K562 (cell line): Measurements from ENCODE around the gene ZMYM2. TPM values are rescaled to one million over a fixed set of nuclear protein-coding genes. Genes with fewer than 3 reads are reported as not detected.

Experiments
- ATAC-seq: fragments of 200-7000 bp; cut with Tn5 transposase; 3 replicates; pipeline ENCODE4 v1.9.1; 2020; ENCODE audit warnings: moderate library complexity
- BruUV-seq: library from RNA; stranded (reverse); fragments of 400-500 nt; replicated peaks from 2 replicates; lab custom pipeline; 2021; lab: Mats Ljungman, UMichigan
- CTCF ChIA-PET: fragments of 300-600 bp; formaldehyde crosslinking; extraction: SDS; loops from one replicate; lab custom pipeline; 2021; ENCODE audit warnings: low intra/inter-chr PET ratio; lab: Yijun Ruan, JAX
- POLR2A ChIA-PET: fragments of 300-600, 350-650 bp; sonication (Branson Sonifier 250); formaldehyde crosslinking; extraction: SDS; loops from one replicate; lab custom pipeline; 2021; ENCODE audit warnings: antibody characterized with exemption, inconsistent platforms; lab: Yijun Ruan, JAX
- DNase-seq, 4 experiments: peaks; one replicate each; pipeline versions ENCODE4 v3.0.0 to v3.0.0-alpha.2; 2011 to 2018; ENCODE audit warnings: low spot score in 3 of 4, mixed read lengths in 3 of 4; ENCODE audit errors: extremely low read depth in 1 of 4
- FAIRE-seq: peaks from 2 replicates; lab custom pipeline; 2011; peaks lifted over from hg19 to GRCh38; lab: Jason Lieb, UNC
- H2AFZ ChIP-seq: 2 replicates; pipeline ENCODE4 v1.6.0; 2011; ENCODE audit warnings: low read depth, low read length, control low read depth, inconsistent platforms
- H3K27ac ChIP-seq: fragments of 200-600 bp; 3 replicates; pipeline ENCODE4 v1.8.0; 2011; ENCODE audit warnings: low read depth, mild to moderate bottlenecking, control low read depth, inconsistent platforms, low read length, moderate library complexity, mixed read lengths; ENCODE audit errors: extremely low read depth
- H3K27me3 ChIP-seq, 2 experiments: fragments of 300-600 bp in 1 of 2; 2 replicates in 1 of 2; 3 replicates in 1 of 2; pipeline versions ENCODE4 v1.6.0 to v1.8.0; 2011; ENCODE audit warnings: inconsistent platforms in 2 of 2, low read length in 2 of 2, mild to moderate bottlenecking in 1 of 2, mixed read lengths in 1 of 2, moderate library complexity in 1 of 2; ENCODE audit not compliant: control insufficient read depth in 2 of 2, insufficient read depth in 2 of 2
- H3K36me3 ChIP-seq: fragments of 300-600 bp; 3 replicates; pipeline ENCODE4 v1.8.0; 2011; ENCODE audit warnings: mild to moderate bottlenecking, low read length, inconsistent platforms; ENCODE audit not compliant: control insufficient read depth, insufficient read depth
- H3K4me1 ChIP-seq, 2 experiments: fragments of 200-600 bp in 1 of 2; replicated peaks in 1 of 2; 2 replicates in 1 of 2; 3 replicates in 1 of 2; pipeline versions ENCODE4 v1.5.1 to v1.8.0; 2011; ENCODE audit warnings: inconsistent platforms in 2 of 2, low read length in 2 of 2, mild to moderate bottlenecking in 1 of 2, mixed read lengths in 1 of 2, moderate library complexity in 1 of 2; ENCODE audit not compliant: control insufficient read depth in 2 of 2, insufficient read depth in 2 of 2
- H3K4me2 ChIP-seq: 2 replicates; pipeline ENCODE4 v1.6.1; 2011; ENCODE audit warnings: low read length, control low read depth, inconsistent platforms, mixed read lengths; ENCODE audit not compliant: insufficient read depth
- H3K4me3 ChIP-seq: fragments of 200-600 bp; sonication (generic), shearing (Covaris generic); 2 replicates; pipeline ENCODE4 v1.5.1; 2016; ENCODE audit warnings: control low read depth, inconsistent platforms
- H3K79me2 ChIP-seq: fragments of 200-600 bp; 3 replicates; pipeline ENCODE4 v1.8.0; 2011; ENCODE audit warnings: low read length, inconsistent platforms; ENCODE audit not compliant: control insufficient read depth, insufficient read depth
- H3K9ac ChIP-seq, 2 experiments: 2 replicates each; pipeline versions ENCODE4 v1.6.0 to v1.6.1; 2011; ENCODE audit warnings: low read depth in 2 of 2, low read length in 2 of 2, control low read depth in 1 of 2, inconsistent platforms in 1 of 2, mild to moderate bottlenecking in 1 of 2, mixed read lengths in 1 of 2; ENCODE audit not compliant: insufficient read depth in 1 of 2
- H3K9me1 ChIP-seq: one replicate; pipeline ENCODE4 v1.6.0; 2011; ENCODE audit warnings: inconsistent platforms, mild to moderate bottlenecking, low read length, moderate library complexity; ENCODE audit not compliant: control insufficient read depth, insufficient read depth
- H3K9me3 ChIP-seq: replicated peaks from 2 replicates; pipeline ENCODE4 v1.5.1; 2011; ENCODE audit warnings: low read depth, low read length, inconsistent platforms; ENCODE audit not compliant: control insufficient read depth, insufficient read depth
- H4K20me1 ChIP-seq: replicated peaks from 2 replicates; pipeline ENCODE4 v1.6.1; 2011; ENCODE audit warnings: low read length, inconsistent platforms, mixed read lengths; ENCODE audit not compliant: control insufficient read depth, insufficient read depth
- CEBPG ChIP-seq, 3 experiments: fragments of 200-800 bp in 1 of 3; sonication (Bioruptor generic) in 1 of 3; sonication (generic) in 1 of 3; formaldehyde crosslinking in 1 of 3; IDR thresholded peaks in 2 of 3; conservative IDR thresholded peaks in 1 of 3; 2 replicates each; pipeline versions ENCODE4 v1.6.1 to v1.8.0; 2016 to 2022; ENCODE audit warnings: missing compliant biosample characterization in 2 of 3, missing genetic modification characterization in 2 of 3, mild to moderate bottlenecking in 1 of 3, missing genetic modification reagents in 1 of 3
- ETV1 ChIP-seq: fragments of 450-650 bp; conservative IDR thresholded peaks from 2 replicates; pipeline ENCODE4 v1.6.1; 2016; ENCODE audit warnings: missing genetic modification characterization, control low read depth, low read depth, missing compliant biosample characterization
- FUS ChIP-seq: fragments of 200-400 bp; formaldehyde crosslinking; optimal IDR thresholded peaks from 2 replicates; pipeline ENCODE3; 2017; ENCODE audit warnings: low read depth, low read length
- GTF2F1 ChIP-seq: IDR thresholded peaks from 2 replicates; pipeline ENCODE4 v1.6.1; 2011; ENCODE audit warnings: low read depth, low read length, improper control_type of control experiment
- HNRNPK ChIP-seq: fragments of 200-400 bp; formaldehyde crosslinking; IDR thresholded peaks from one replicate; pipeline ENCODE4 v1.6.1; 2018; ENCODE audit warnings: mild to moderate bottlenecking, low read depth, low read length; ENCODE audit not compliant: poor library complexity, severe bottlenecking
- KDM5B ChIP-seq: fragments of 200-600 bp; sonication (generic); IDR thresholded peaks from 2 replicates; pipeline ENCODE4 v1.6.1; 2012; ENCODE audit warnings: low read depth, mild to moderate bottlenecking, moderate library complexity, low read length, control low read depth, inconsistent platforms; ENCODE audit not compliant: insufficient replicate concordance
- MAFK ChIP-seq: IDR thresholded peaks from 2 replicates; pipeline ENCODE4 v1.6.1; 2011; ENCODE audit warnings: low read length, improper control_type of control experiment
- NR2C1 ChIP-seq, 2 experiments: fragments of 450-650 bp; IDR thresholded peaks; 2 replicates each; pipeline ENCODE4 v1.6.1; 2017; ENCODE audit warnings: mild to moderate bottlenecking in 2 of 2, antibody characterized with exemption in 1 of 2, inconsistent platforms in 1 of 2, missing compliant biosample characterization in 1 of 2, missing genetic modification characterization in 1 of 2
- SETDB1 ChIP-seq: IDR thresholded peaks from one replicate; pipeline ENCODE4 v1.6.1; 2012; ENCODE audit warnings: low read length, control low read depth, inconsistent platforms
- SIX5 ChIP-seq, 2 experiments: IDR thresholded peaks; 2 replicates each; pipeline ENCODE4 v1.6.1; 2011; ENCODE audit warnings: low read length in 2 of 2, borderline replicate concordance in 1 of 2, low read depth in 1 of 2, mild to moderate bottlenecking in 1 of 2, moderate library complexity in 1 of 2; ENCODE audit not compliant: insufficient read depth in 1 of 2
- SRF ChIP-seq, 2 experiments: fragments of 250-450, 450-650 bp in 1 of 2; sonication (Bioruptor Pico) in 1 of 2; sonication (generic) in 1 of 2; formaldehyde crosslinking; IDR thresholded peaks; 2 replicates each; pipeline versions ENCODE4 v1.5.0 to v1.5.1; 2020 to 2022; ENCODE audit warnings: mild to moderate bottlenecking in 1 of 2, missing genetic modification reagents in 1 of 2
- SRSF7 ChIP-seq: fragments of 200-400 bp; formaldehyde crosslinking; optimal IDR thresholded peaks from 2 replicates; pipeline ENCODE3; 2017; ENCODE audit warnings: mild to moderate bottlenecking, low read depth, low read length
- TAF15 ChIP-seq: fragments of 200-400 bp; formaldehyde crosslinking; IDR thresholded peaks from 2 replicates; pipeline ENCODE4 v1.6.1; 2017; ENCODE audit warnings: mild to moderate bottlenecking, low read depth, low read length, moderate library complexity
- TAF9B ChIP-seq: fragments of 450-650 bp; IDR thresholded peaks from 2 replicates; pipeline ENCODE4 v1.6.1; 2018; ENCODE audit warnings: mild to moderate bottlenecking; ENCODE audit not compliant: partially characterized antibody
- ZFX ChIP-seq: sonication (generic); formaldehyde crosslinking; IDR thresholded peaks from 2 replicates; pipeline ENCODE4 v1.8.0; 2022; ENCODE audit warnings: mild to moderate bottlenecking, missing genetic modification reagents, moderate library complexity
- ZNF311 ChIP-seq: fragments of 250-450 bp; sonication (Bioruptor Pico); IDR thresholded peaks from 2 replicates; pipeline ENCODE4 v1.4.0; 2020; ENCODE audit warnings: mild to moderate bottlenecking, moderate library complexity
- ZNF324 ChIP-seq: fragments of 250-450 bp; sonication (Bioruptor Pico); IDR thresholded peaks from 2 replicates; pipeline ENCODE4 v1.4.0; 2020; ENCODE audit warnings: mild to moderate bottlenecking
- WGBS: fragments of 100-300 bp; shearing (Covaris generic); methylation state at CpG from one replicate; pipeline ENCODE4 v1.1.6; 2016; ENCODE audit warnings: low coverage, mixed read lengths; ENCODE audit not compliant: insufficient coverage; ENCODE audit errors: missing lambda C conversion rate; 5-methylcytosine and 5-hydroxymethylcytosine counted together
- in situ Hi-C: fragments of 300-500 bp; cut with MboI; formaldehyde crosslinking; loops from 4 replicates; pipeline ENCODE4 v1.15.0; 2018; ENCODE audit warnings: inconsistent platforms, mixed read lengths
- intact Hi-C: fragments of 100-400 bp; cut with micrococcal nuclease; formaldehyde crosslinking; loops from 2 replicates; pipeline ENCODE4 v1.14.2; 2022
- polyA plus RNA-seq, 8 experiments: library from polyadenylated mRNA; depleted of rRNA in 4 of 8; stranded (reverse) in 5 of 8; unstranded in 3 of 8; fragments of >200 nt; fragmentation: Nextera tagmentation in 2 of 8; fragmentation: Illumina TruSeq in 1 of 8; extraction: Ambion mirVana in 2 of 8; extraction: Trizol in 1 of 8; gene quantifications; 2 replicates each; pipeline versions ENCODE4 v1.2.1 to v1.2.3, GENCODE V29; 2011 to 2014; ENCODE audit warnings: inconsistent platforms in 1 of 8, missing spikeins in 1 of 8
- total RNA-seq, 7 experiments: library from RNA; depleted of rRNA in 6 of 7; stranded (reverse); fragments of >200 nt in 6 of 7; fragmentation: Illumina TruSeq in 2 of 7; extraction: Trizol in 2 of 7; gene quantifications; 2 replicates each; pipeline versions ENCODE4 v1.2.1 to v1.2.3, GENCODE V29; 2011 to 2021; ENCODE audit warnings: low replicate concordance in 1 of 7

Gene ZMYM2
- total and polyA plus RNA-seq, 9 of the 15 experiments (the other 6 are each of a cell fraction or from before 2014, with no cell fraction given), result 5.0 to 48.8 (median 26.8) TPM

- TF ChIP-seq SRF (CRISPR knock-in tag; IDR thresholded peaks at IDR 0.05) (no peak), ETV1 (tag) (no peak)
Observed at GRCh38 chr13:20132052-20132634, 173.6 kb downstream of the ZMYM2 start (continued).

DNA sequence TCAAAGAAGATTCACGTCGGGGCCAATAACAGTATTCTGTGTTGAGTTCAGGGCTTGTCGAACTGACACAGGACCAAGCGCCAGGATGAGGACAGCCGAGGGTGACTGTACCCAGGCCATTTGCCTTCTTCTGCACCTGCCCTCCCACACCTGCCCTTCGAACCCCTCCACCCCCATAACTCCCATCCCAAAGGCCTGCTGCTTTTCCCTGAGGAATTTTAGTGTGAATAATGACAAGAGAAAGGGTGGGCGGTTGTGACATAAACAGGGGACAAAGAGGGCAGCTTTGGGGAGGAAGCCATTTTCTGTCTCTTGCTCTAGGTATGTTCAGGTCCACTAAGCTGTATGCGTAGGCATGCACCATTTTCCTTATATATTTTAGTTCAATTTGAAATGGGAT, 176.2 kb downstream of the ZMYM2 start:
- ATAC-seq, result no peak
- peaks cover 0 to 9% of the 10 kb centered on the region in 2 experiments; a peak in 2 of 5 replicates for H3K4me1 ChIP-seq
- no peak overlapping the region for H3K4me3 ChIP-seq
- TF ChIP-seq SIX5 (IDR thresholded peaks at IDR 0.05; ENCODE audit: borderline replicate concordance in 1 of 2, insufficient read depth in 1 of 2, low read depth in 1 of 2, low read length in 2 of 2), result no peak
- no peak for TF ChIP-seq SRSF7
- TF ChIP-seq MAFK, result no peak
- no peak for TF ChIP-seq KDM5B
- no peak for TF ChIP-seq TAF15
- no peak for TF ChIP-seq ZFX (CRISPR knock-in tag)
- no peak for TF ChIP-seq CEBPG (CRISPR knock-in tag; IDR thresholded peaks at IDR 0.05)
- TF ChIP-seq CEBPG (tag; conservative IDR thresholded peaks at IDR 0.05 in 1 of 2, IDR thresholded peaks at IDR 0.05 in 1 of 2), result no peak
- TF ChIP-seq NR2C1 (IDR thresholded peaks at IDR 0.05), result no peak
- no peak for TF ChIP-seq NR2C1 (tag; IDR thresholded peaks at IDR 0.05)
- no peak for TF ChIP-seq ZNF311 (CRISPR knock-in tag)
- no peak for TF ChIP-seq FUS
- TF ChIP-seq TAF9B, result no peak
- TF ChIP-seq SETDB1, result no peak
- TF ChIP-seq GTF2F1, result no peak
- no peak for TF ChIP-seq ZNF324
- no peak for TF ChIP-seq HNRNPK
- H3K27ac ChIP-seq, result no peak overlapping the region
- DNase-seq, result no peak
- no peak overlapping the region for H2AFZ ChIP-seq
- 11% methylated on average over 5 of the region's 8 CpGs for WGBS
- no peak for FAIRE-seq
- H4K20me1 ChIP-seq, result no peaks in the 10 kb centered on the region
- no peaks in the 10 kb centered on the region for H3K9me3 ChIP-seq
- H3K27me3 ChIP-seq, result peaks cover 0 to 10% of the 10 kb centered on the region in 2 experiments; a peak in 2 of 5 replicates
- H3K9me1 ChIP-seq, result no peaks in the 10 kb centered on the region
- no peak overlapping the region for H3K9ac ChIP-seq
- no TSS peak for BruUV-seq
- ChIA-PET CTCF (interaction anchor here (0.7 kb wide), 1 partner anchor 45 kb away, joined by 7 read pairs; no protein-coding TSS in a partner anchor), POLR2A (no interaction called here)
- no peak overlapping the region for H3K4me2 ChIP-seq
- intact Hi-C loops, result no loop called here
- no peaks in the 10 kb centered on the region for H3K79me2 ChIP-seq
- H3K36me3 ChIP-seq, result no peaks in the 10 kb centered on the region
- in situ Hi-C loops, result no loop called here
